Prostate gland (tissue), 2 donors: ENCODE data around the gene PDE6B.

Experiments used
- CTCF ChIP-seq, 4 experiments: fragments of 200-600 bp in 2 of 4; fragments of 450-650 bp in 2 of 4; sonication (generic) in 2 of 4; IDR thresholded peaks; 1 replicate in 3 of 4; 2 replicates in 1 of 4; pipeline ENCODE4 v1.5.1; 2016 to 2019; ENCODE audit warnings: antibody characterized with exemption in 4 of 4, mild to moderate bottlenecking in 2 of 4, moderate library complexity in 2 of 4
- POLR2A ChIP-seq: fragments of 450-650 bp; IDR thresholded peaks from one replicate; pipeline ENCODE4 v1.6.1; 2016; ENCODE audit warnings: antibody characterized with exemption, mild to moderate bottlenecking

GRCh38 chr4:680551-680927 lies 55.2 kb downstream of the PDE6B start:
- TF ChIP-seq POLR2A (no peak), CTCF (IDR thresholded peaks at IDR 0.05) (no peak)
